ENCODE measurements around the gene ZNF500.
"Not testable (repeated sequence)": the region's sequence is repeated elsewhere in the genome, so short reads cannot be mapped to it uniquely, and the experiment has no call there.

ZNF500 gene

DNA sequence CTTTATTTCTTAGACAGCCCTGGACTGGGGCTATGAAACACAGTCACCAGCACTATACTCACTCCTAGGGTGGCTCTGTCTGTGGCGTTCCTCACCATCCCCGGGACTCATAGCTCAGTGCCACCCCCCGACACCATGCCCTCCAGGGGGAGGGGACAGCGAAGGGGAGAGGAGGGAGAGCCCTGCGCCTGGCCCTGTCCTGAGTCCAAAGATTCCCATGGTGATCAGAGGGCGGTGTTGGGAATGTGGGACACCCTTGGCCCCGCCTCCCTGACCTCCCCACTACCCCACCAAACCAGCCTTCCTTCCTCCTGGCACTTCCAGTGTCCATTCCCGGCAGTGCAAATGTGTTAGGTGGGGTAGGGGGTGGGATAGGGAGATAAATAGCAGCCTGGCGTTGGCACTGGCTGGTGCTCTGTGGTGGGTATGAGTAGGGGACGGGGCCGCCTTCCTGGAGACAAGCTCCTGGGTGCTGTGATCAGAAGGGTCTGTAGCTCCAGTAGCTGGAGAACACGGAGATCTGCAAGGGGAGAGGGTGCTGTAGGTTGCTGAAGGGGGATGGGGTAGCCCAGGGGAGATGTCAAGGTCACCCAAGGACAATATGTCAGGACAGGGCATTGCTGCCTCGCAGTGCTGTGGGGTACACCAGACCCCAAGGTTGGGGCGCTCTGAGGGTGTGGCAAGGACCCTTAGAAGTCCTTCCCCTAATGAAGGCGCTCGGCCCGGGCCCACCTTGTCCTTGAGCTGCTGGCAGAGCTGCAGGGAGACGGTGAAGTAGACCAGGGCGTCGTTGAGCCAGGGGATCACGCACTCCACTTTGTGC lies 30.2 kb upstream of the ZNF500 start:
- FAIRE-seq (no peak), DNase-seq (ENCODE audit: low spot score) (no peak)

DNA sequence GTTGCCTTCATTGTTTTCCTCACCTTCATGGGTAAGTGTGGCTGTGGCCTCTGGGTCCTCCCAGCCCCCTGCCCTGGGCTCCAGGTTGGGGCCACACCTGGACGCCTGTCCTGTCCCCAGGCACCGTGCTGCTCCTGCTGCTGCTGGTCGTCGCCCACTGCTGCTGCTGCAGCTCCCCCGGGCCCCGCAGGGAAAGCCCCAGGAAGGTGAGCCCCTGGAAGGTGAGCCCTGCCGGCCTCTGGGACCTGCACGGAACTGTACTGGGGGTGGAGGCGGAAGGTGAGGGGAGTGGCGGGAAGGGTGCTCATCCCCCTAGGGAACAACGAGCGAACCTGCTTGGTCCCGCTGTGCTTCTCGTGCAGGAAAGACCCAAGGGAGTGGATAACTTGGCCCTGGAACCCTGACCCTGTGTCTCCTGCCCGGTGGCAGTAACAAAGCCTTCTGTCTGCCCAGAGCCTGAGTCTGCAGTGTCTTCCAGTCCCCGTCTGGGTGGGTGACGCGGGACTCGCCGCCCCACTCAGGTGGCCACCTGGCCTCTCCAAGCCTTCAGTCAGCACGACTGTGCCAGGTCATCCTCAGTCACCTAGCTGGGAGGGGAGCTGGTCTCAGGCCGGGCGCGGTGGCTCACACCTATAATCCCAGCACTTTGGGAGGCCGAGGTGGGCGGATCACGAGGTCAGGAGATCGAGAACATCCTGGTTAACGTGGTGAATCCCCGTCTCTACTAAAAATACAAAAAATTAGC lies 29.0 kb upstream of the ZNF500 start:
- DNase-seq (ENCODE audit: low spot score) (no peak), FAIRE-seq (no peak)

DNA sequence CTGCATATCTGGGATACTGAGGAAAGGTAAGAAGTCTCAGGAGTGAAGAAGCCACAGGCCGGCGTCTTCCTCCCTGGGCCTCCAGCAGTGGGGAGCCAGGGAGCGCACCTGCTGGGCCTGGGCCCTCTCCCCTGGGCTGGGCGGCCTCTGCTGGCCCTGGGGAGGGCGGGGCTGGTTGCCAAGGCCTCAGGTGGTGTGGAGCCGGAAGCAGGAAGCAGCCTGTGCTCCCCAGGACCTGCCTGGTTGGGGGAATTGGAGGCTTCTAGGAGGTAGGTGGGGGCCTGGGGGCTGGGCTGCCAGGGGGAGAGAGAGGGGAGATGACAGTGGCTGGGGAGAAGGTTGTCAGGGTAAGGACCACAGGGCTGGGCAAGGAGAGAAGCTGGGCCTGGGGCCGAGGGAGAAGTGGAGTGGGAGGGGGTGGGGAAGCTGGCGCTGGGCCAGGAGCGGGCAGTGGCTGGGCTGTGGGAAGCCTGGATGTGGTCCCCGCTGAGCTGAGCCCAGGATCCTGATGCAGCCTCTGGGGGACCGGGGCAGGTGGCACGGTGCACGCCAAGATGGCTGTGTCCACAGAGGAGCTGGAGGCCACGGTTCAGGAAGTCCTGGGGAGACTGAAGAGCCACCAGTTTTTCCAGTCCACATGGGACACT lies 28.3 kb upstream of the ZNF500 start, which contains the start of gene SMIM22:
Gene SMIM22 (plus strand): TSS at position 189 of the 647 bp plus-strand sequence. CDS start 366 bp downstream, at position 555.
- no peak for FAIRE-seq
- DNase-seq (ENCODE audit: low spot score), result no peak

DNA sequence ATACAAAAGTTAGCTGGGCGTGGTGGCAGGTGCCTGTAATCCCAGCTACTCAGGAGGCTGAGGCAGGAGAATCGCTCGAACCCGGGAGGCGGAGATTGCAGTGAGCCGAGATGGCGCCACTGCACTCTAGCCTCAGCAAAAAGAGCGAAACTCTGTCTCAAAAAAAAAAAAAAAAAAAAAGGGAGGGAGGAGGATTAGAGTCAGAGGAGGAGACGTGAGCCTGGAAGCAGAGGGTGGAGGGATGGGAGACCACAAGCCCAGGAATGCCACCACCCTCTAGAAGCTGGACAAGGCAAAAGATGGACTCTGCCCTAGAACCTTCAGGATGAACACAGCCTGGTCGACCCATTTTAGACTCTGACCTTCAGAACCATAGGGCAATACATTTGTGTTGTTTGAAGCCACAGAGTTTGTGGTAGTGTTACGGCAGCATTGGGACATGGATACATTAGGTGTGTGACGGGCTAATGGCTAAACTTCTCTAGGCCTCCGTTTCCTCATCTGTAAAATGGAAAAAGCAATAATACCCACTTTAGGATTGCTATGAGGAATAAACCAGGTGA lies 26.1 kb upstream of the ZNF500 start:
- DNase-seq (ENCODE audit: low spot score) (no peak), FAIRE-seq (no peak)

DNA sequence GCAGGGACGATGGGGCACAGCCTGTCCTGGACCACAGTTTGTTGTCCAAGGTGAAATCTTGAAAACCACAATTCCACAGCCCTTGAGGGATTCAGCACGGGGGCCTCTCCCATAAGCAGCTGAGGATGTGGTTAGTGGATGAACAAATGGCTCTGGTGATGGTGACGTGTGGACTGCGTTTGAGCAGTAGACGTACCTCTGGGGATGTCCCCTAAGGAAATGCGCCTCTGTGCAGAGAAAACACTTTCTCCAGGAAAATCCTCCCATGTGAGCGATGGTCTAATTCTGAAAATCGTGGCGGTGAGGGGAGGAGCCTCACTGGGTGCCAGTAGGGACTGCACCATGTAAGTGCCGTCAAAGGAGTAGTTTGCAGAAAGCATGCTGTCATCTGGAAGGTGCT lies 23.9 kb upstream of the ZNF500 start:
- FAIRE-seq (no peak), DNase-seq (ENCODE audit: low spot score) (no peak)

DNA sequence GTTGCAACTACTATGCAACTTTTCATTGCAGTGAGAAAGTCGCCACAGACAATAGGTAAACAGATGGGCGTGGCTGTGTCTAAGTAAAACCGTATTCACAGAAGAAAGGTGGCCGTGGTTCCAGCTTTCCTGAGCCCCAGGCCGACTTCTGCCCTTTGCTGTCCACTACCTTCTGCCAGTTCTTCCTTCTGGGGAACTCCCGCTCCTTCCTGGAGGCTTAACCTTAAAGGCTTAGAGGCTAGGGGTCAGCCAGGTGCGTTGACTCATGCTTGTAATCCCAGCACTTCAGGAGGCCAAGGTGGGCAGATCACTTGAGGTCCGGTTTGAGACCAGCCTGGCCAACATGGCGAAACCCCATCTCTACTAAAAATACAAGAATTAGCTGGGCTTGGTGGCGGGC lies 23.3 kb upstream of the ZNF500 start:
- DNase-seq (ENCODE audit: low spot score), result no peak
- no peak for FAIRE-seq

DNA sequence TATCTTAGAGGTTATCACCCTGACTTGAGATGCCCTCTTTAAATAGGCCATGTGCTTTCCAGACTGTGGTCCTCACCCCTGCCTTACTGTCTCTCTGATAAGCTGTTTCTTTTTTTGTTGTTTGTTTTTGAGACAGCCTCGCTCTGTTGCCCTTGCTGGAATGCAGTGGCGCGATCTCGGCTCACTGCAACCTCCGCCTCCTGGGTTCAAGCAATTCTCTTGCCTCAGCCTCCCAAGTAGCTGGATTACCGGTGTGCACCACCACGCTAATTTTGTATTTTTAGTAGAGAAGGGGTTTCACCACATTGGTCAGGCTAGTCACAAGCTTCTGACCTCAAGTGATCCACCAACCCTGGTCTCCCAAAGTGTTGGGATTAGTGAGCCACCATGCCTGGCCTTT lies 21.9 kb upstream of the ZNF500 start:
- DNase-seq (ENCODE audit: low spot score), result no peak
- FAIRE-seq, result no peak

DNA sequence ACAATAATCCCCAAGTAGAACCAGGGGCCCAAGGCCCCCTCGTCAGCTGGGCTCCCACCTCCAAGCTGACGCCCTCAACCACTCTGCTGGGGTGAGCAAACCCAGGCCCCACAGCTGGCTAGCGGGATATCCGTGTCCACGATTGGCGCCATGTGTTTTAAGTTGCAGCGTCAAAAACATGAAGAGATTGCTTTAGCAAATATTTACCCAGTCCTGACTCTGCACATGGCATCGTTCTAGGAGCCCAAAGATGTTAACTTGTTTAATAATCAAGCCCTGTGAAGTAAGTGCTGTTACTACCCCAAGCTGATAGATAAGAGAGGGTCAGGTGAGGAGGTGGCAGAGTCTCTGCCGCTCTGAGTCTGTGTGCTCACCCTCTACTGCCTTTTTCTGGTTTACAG lies 21.5 kb upstream of the ZNF500 start:
- FAIRE-seq (no peak), DNase-seq (ENCODE audit: low spot score) (no peak)

DNA sequence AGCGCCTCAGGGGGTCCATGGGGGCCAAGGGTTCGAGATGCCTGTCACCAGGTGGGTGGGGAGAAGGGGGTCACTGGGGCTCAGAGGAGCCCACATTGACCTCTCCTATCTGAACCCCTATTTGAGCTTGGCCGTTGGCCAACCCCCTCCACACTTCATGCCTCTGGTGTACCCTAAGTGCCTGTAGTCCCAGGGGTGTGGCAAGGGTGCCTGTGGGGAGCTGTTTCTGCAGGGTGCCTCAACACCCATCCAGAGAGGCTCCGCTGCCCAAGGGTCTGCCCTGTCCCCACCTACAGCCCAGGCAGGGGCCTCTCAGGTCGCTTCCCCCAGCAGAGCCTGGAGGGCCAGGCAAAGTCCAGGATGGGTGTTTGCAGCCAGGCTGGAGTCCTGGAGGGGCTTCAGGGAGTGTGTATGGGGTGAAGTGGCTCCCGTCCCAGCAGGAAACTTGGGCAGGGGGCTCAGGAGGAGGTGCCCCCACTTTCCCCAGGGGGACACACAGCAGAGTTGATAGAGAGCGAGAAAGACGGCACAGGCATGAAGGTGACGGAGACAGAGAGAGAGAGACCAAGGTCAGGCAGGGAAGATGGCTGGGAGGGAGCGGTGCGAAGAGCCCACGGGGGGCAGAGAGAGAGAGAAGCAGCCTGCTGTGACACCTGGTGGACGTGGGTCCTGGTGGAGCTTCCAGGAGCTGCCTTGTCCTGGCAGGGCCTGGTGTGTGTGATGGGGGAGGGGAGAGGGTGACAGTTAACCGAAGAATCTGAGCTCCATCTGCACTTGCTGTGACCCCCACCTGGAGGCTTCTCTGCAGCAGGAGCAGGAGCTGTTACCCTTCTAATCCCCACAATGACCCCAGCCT lies 20.9 kb upstream of the ZNF500 start, which contains the start of gene SEPTIN12:
Gene SEPTIN12 (minus strand): TSS at position 719 of the 856 bp plus-strand sequence. CDS start 700 bp downstream, at position 19.
- DNase-seq (ENCODE audit: low spot score) (no peak), FAIRE-seq (no peak)

DNA sequence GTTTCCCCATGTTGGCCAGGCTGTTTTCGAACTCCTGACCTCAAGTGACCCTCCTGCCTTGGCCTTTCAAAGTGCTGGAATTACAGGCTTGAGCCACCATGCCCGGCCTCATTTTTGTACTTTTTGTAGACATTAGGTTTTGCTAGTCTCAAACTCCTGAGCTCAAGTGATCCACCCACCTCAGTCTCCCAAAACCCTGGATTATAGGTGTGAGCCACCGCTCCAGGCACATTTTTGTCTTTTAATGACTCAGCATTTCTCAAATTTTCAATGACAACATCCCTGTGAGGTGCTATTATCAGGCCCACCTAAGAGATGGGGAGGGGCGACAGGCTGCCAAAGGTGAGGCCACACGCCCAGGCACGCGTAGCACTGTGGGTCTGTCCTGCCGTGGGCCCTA lies 20.1 kb upstream of the ZNF500 start:
- no peak for DNase-seq (ENCODE audit: low spot score)
- no peak for FAIRE-seq

DNA sequence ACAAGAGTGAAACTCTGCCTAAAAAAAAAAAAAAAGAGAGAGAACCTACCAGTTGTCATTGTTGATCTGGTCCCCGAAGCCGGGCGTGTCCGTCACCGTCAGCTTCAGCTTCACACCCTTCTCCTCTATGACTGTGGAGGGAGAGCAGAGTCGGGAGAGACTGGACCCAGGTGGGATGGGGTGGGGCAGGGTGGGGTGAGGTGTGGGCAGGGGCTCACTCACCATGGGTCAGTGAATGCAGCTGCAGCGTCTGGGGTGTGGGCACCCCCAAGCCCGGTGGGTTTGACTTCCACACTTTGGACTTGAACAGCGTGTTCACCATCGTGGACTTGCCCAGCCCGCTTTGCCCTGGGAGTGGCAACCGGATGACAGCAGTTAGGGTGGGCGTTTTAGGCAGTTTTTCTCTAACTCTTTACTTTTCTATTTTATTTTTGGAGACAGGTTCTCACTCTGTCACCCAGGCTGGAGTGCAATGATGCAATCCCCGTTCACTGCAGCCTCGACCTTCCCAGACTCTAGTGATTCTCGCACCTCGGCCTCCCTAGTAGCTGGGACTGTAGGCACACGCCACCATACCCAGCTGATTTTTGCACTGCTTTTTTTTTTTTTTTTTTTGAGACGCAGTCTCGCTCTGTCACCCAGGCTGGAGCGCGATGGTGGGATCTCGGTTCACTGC lies 18.9 kb upstream of the ZNF500 start:
- no peak for DNase-seq (ENCODE audit: low spot score)
- no peak for FAIRE-seq

DNA sequence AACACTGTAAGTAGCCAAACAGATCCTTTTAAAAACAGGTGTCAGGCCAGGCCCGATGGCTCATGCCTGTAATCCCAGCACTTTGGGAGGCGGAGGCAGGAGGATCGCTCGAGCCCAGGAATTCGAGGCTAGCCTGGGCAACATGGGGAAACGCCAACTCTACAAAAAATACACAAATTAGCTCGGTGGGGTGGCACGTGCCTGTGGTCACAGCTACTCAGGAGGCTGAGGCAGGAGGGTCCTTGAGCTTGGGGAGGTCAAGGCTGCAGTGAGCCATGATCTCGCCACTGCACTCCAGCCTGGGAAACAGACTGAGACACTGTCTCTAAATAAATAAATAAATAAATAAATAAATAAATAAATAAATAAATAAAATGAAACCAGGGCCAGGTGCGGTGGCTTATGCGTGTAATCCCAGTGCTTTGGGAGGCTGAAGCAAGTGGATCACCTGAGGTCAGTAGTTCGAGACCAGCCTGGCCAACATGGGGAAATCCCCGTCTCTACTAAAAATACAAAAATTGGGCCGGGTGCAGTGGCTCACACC lies 17.6 kb upstream of the ZNF500 start:
- not testable (repeated sequence) for DNase-seq (ENCODE audit: low spot score); FAIRE-seq

DNA sequence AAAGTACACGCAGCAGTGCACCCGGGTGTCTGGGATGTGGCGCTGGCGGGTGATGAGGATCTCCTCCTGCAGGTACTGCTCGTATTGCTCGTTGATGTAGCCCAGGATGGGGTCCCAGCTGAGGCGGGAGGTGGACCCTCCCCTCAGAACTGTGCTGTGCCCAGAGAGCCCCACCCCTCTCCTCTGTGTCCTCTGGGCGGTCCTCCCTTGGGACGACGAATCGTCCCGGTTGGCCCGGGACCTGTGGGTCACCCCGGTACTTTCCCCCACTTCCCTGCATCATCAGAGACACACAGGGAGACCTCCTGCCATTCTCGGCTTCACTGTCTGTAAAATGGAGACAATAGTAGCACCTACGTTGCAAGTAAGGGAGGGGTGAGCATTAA lies 17.0 kb upstream of the ZNF500 start:
- DNase-seq (ENCODE audit: low spot score), result no peak
- no peak for FAIRE-seq

DNA sequence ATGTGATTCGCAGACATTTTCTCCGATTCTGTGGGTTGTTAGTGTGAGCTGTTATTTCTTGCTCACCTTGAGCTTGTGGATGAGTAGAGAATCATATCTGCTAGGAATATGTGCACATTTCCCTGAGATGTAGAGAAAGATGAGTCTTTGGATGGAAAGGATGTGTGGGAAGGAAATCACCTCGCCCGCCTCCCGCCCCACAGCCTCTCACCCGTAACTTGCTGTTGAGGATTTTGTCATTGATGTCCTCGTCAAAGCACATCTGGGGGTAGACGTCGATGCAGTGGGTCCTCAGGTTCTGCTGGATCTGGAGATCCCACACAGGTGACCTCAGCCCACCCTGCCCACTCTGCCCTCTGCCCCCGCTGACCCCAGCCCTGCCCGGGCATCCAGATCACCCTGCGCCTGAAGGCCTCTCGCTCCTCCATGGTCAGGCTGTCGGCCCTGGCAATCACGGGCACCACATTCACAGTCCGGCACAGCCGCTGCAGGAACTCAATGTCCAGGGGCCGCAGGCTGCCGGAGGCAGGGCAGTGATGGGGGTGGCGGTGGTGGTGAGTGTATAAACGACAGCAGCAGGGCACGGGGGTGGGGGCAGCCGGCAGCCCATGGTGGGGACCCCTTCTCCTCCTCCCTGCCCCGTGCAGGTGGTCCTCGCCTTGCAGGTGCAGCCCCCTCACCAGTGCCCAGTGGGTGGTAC lies 16.4 kb upstream of the ZNF500 start:
- DNase-seq (ENCODE audit: low spot score), result no peak
- FAIRE-seq, result no peak

DNA sequence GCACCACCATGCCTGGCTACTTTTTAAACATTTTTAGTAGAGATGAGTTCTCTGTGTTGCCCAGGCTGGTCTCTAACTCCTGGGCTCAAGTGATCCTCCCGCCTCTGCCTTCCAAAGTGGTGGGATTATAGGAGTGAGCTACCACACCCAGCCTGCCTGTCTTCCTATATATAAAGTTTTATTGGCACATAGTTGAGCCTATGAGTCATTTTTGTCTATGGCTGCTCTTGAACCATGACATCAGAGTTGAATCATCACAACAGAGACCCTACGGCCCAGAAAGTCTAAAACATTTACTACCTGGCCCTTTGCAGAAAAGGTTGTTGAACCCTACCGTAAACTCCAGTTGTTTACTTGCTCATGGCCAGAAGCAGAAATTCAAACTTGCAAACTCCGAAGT lies 13.3 kb upstream of the ZNF500 start:
- FAIRE-seq (no peak), DNase-seq (ENCODE audit: low spot score) (peak; percentile 27)

DNA sequence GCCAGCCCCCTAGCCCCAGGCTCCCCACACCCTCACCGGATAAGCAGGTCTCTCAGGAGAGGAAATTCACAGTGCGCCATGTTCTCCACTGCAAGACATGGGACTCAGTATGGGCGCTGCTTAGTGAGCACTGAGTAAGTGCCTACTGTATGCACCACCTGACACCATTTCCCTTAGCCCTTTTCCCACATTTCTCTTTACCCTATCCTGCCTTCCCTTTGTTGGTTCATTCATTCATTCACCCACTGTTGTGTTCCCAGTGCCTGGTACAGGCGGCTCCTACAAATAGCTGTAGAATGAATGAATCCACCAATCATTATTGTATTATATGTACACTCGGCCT lies 11.1 kb upstream of the ZNF500 start:
- FAIRE-seq (no peak), DNase-seq (ENCODE audit: low spot score) (no peak)

DNA sequence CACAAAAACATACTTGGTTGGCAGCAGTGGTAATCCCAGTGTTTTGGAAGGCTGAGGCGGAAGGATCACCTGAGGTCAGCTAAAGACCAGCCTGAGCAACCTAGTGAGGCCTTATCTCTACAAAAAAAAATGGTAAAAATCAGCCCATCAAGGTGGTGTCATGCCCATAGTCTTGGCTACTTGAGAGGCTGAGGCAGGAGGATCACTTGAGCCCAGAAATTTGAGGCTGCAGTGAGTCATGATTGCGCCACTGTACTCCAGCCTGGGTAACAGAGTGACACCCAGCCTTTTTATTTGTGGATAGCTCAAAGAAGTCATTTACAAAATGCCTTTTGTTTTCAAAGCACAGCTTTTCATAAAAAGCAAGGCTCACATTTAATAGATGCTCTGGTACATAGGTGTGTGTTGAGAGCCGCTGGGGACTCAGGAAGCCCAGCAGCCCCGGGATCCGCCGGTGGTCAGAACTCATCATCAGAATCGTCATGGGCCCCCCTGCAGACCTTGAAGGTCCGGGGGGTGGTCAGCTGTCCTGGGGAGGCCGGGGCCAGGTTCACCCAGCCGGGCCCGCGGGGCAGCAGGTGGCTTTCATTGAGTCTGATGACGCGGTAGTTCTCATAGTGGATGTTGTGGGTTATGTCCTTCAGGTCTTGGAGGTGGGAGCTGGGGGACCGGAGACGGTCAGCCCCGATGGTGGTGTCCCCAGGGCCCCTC lies 10.5 kb upstream of the ZNF500 start:
- no peak for DNase-seq (ENCODE audit: low spot score)
- FAIRE-seq, result no peak

DNA sequence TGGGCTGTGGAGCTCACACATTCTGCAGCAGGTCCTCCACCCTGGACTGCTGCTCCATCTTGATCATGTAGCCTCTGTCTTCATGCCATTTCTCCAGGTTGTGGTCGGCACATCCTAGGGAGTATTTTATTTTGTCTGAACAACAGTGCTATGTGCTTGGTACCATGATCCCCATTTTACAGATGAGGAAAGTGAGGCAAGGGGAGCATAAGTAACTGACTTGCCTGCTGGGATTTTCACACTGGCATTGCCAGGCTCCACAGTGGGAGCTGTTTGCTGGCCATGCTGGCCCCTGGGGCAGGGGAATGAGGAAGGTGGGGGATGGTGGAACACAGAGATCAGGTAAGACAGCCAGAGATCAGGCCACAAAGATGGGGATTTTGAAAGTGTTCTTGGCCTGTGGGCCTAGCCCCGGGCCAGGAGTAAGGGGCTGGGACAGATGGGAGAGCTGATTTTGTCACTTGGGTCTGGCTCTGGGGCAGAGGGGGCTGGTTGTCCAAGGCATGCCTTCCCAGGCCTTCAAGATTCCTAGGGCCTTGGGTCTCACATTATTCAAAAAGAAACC lies 9.3 kb upstream of the ZNF500 start:
- no peak for FAIRE-seq
- DNase-seq (ENCODE audit: low spot score), result no peak

DNA sequence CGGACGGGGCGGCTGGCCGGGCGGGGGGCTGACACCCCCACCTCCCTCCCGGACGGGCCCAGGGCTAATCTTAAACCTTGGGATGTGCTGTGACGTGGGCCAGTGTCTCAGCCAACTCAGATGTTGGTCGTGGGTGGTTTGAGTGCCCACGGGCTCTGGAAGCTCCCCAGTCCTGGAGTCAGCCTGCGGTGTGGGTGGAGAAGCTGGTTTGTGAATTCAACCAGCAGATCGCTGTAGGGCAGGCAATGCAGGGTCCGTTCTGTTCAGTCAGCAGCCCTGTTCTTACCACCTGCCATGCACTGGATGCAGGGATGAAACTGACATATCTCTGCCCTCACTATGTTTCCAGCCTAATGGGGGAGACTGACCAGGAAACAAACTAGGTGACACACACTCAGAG lies 8.0 kb upstream of the ZNF500 start:
- DNase-seq (ENCODE audit: low spot score), result no peak
- FAIRE-seq, result no peak
